GM18498 (cell line): ENCODE data around the gene CCBE1.
"Not testable (repeated sequence)": the region's sequence is repeated elsewhere in the genome, so short reads cannot be mapped to it uniquely, and the experiment has no call there.

Source experiments
- ATAC-seq: cut with Tn5 transposase; IDR thresholded peaks from one replicate; pipeline ENCODE4 v1.9.1; 2021; ENCODE audit warnings: mild to moderate bottlenecking, moderate library complexity; ENCODE audit not compliant: unreplicated experiment

Gene CCBE1

GRCh38 chr18:59715966-59716369 lies 18.7 kb upstream of the CCBE1 start:
- ATAC-seq = no peak

DNA sequence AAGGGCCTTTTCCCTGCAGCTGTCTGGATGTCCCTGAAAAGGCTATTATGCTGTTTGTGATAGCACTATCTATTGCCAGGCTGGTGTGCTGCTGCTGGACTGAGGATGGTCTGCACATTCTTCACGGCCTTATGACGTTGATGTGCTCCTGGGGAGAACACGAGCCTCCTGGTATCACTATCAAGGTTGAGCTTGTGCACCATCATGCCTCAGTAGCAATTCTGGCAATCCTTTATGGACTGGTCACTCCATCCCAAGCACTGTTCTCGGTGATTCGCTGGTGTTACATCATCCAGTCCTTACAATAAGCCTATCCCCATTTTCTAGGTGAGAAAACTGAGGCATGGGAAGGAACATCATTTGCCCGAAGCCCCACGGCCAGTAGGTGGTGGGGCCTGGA lies 18.2 kb upstream of the CCBE1 start:
- no peak for ATAC-seq

DNA sequence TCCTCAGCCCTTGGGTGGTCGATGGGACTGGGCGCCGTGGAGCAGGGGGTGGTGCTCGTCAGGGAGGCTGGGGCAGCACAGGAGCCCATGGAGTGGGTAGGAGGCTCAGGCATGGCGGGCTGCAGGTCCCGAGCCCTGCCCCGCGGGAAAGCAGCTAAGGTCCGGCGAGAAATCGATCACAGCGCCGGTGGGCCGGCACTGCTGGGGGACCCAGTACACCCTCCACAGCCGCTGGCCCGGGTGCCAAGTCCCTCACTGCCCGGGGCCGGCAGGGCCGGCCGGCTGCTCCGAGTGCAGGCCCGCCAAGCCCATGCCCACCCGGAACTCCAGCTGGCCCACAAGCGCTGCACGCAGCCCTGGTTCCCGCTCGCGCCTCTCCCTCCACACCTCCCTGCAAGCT lies 16.9 kb upstream of the CCBE1 start:
- ATAC-seq = not testable (repeated sequence)

- no peak for ATAC-seq
Observed at GRCh38 chr18:59712311-59712710, 15.1 kb upstream of the CCBE1 start.

- no peak for ATAC-seq
Observed at GRCh38 chr18:59708988-59709387, 11.8 kb upstream of the CCBE1 start.

DNA sequence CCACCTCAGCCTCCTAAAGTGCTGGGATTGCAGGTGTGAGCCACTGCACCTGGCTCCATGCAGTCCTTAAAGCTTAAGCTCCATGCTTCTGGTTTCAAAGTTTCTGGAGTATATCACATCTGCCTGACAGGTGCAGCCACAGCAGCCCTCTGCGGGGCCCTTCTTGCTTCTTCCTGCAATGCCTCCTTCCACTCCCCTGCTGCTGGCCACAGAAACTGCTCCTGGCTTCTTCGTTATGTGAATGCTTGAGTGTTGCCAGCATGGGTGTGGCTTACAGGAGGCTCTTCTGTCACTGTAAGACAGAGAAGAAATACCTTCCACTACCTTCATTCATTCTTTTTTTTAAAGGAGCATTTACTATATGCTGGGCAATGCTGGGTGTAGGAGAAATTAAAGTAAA lies 10.1 kb upstream of the CCBE1 start:
- ATAC-seq = no peak

- ATAC-seq = no peak
Observed at GRCh38 chr18:59706499-59706898, 9.3 kb upstream of the CCBE1 start.

DNA sequence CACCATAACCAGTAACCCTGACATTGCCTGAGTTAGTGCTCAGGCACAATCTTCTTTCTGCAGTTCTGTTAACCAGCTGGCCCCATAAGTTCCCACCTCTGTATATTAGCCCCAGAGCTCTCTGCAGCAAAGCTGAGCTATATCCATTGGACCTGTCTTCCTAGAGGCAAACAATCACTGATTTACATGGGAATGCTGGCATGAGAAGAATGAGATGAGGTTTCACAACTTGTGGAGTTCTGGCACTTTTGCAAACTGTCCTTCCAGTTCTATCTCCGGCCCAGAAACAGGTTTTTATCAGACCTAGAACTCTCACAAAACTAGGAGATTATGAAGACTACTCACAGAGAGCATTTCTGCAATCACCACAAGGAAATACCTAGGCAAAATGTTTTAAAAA lies 7.9 kb upstream of the CCBE1 start:
- no peak for ATAC-seq

GRCh38 chr18:59704146-59704545 lies 6.9 kb upstream of the CCBE1 start:
- ATAC-seq = no peak

- ATAC-seq = no peak
Observed at GRCh38 chr18:59701272-59701671, 4.0 kb upstream of the CCBE1 start.

GRCh38 chr18:59700535-59700967 lies 3.3 kb upstream of the CCBE1 start:
- ATAC-seq = no peak

- ATAC-seq = no peak
Observed at GRCh38 chr18:59699750-59700534, 2.7 kb upstream of the CCBE1 start.

DNA sequence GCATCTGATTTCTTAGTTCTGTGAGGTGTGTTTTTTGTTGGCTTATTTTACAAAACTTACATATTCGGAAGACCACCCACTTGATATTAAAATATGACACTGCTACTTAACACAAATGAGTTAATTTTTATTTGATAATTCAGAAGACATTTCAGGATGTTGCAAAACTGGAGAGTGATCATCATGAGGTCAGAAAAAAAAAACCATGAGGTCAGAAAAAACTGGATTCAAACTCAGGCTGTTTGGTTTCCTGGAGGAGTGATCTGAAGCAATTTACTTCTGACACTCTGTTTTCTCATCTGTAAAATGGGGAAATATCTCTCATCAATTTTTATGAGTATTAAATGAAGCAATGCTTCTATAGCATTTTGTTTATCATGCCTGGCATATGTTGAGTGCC lies 1.8 kb upstream of the CCBE1 start:
- ATAC-seq = no peak

DNA sequence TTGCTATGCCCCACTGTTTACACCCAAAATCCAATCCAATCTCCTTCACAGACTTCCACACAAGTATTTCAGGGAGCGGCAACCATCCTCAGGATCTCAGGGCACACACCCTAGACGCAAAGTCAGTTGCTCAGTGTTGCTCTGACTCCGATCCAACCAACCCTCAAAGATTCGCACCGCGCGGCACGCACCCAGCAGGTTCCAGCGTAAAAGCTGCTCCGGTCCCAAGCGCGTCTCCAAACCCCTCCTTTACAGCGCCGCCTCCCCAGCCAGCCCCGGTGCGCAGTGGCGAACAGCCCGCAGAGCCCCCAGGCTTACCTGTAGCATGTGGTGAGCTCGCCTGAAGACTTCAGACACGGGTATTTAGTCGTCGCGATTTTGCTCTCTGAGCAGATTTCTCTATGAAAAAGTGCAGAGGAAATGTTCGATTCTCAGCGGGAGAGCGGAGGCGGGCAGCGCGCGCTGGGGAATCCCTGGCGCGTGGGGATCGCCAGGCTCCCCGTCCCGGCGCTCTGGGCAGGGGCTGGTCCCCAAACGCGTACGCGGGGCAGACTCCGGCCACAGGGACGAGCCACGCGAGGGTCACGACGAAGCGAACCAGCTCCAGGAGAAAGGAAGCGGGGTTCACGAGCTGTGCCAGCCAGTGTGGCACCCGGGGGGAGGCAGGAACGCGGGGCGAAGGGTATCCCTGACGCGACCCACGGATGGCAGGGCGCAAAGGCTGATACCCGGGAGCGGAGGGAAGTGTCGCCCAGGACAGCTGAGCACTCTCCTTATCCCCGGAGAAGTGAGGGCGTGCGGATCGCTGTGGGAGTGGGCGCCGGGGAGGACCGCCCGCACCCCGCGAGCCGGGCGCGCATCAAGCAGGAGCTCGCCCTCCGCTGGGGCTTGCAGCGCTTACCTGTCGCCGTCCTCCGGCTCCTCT lies 650 bp downstream of the CCBE1 start:
- ATAC-seq = peak; percentile 40

GRCh38 chr18:59695551-59695950 lies 1.7 kb downstream of the CCBE1 start:
- no peak for ATAC-seq

DNA sequence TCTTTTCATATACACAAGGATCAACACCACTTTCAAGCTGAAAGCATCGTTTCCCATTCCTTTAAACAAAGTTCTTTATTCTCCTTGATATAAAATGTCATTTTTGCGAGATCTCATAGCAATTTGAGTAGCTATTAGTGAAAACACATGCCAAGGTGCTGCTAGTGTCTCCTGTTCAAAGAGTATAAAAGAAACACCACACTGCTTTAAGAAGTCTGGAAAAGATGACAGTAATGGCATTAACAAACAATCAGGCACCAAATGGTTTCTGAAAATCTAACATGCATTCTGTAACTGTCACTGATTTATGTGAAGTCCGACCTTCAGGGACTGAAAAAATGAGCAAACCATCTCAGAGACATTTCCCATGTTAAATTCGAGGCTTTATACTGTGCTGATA lies 2.4 kb downstream of the CCBE1 start:
- ATAC-seq = no peak

- no peak for ATAC-seq
Observed at GRCh38 chr18:59691996-59692395, 5.2 kb downstream of the CCBE1 start.

- no peak for ATAC-seq
Observed at GRCh38 chr18:59690996-59691395, 6.2 kb downstream of the CCBE1 start.

- ATAC-seq = no peak
Observed at GRCh38 chr18:59690186-59690982, 6.8 kb downstream of the CCBE1 start.

DNA sequence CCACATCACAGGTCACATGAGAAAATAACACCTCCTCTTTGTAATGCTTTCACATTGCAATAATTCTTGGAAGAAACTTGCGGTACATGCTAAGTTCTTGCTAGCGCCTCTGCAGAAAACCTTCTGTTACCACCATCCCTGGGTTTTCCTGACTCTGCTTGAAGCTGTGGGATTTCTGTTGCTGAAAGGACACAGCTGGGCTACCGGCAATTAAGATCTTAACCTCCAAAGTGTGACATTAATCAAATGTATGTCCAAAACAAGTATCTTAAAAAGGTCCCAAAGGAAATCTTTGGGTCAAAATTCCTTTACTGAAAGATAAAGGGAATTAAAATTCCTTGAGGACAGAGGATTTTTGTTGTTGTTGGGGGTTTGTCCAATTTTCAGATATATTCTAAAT lies 7.5 kb downstream of the CCBE1 start:
- no peak for ATAC-seq

DNA sequence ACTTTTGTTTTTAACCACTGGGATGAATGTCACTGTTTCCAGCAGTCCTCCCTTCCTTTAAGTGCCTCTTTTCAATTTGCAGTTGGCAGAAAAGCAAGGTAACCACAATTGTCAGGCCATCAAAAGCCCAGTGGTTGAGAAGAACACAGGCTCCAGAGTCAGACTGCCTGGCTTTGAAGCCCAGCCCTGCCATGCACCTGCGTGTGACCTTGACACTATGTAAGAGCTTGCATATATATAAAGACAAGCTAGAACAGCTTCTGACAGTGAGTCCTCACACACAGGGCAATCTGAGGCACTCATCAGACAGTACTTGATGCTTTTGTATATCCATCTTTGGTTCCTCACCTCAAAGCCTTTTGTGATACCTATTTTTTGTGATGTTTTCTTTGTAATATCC lies 11.0 kb downstream of the CCBE1 start:
- ATAC-seq = no peak
